GM18526 (cell line): ENCODE data around the gene RAPSN.

Experiments
- POLR2A ChIP-seq: IDR thresholded peaks from 3 replicates; pipeline ENCODE4 v1.6.1; 2011; ENCODE audit not compliant: insufficient read length; ENCODE audit errors: extremely low read depth

Gene RAPSN

GRCh38 chr11:47409440-47410369 is 39.2 kb downstream of the RAPSN start:
- TF ChIP-seq POLR2A = no peak

DNA sequence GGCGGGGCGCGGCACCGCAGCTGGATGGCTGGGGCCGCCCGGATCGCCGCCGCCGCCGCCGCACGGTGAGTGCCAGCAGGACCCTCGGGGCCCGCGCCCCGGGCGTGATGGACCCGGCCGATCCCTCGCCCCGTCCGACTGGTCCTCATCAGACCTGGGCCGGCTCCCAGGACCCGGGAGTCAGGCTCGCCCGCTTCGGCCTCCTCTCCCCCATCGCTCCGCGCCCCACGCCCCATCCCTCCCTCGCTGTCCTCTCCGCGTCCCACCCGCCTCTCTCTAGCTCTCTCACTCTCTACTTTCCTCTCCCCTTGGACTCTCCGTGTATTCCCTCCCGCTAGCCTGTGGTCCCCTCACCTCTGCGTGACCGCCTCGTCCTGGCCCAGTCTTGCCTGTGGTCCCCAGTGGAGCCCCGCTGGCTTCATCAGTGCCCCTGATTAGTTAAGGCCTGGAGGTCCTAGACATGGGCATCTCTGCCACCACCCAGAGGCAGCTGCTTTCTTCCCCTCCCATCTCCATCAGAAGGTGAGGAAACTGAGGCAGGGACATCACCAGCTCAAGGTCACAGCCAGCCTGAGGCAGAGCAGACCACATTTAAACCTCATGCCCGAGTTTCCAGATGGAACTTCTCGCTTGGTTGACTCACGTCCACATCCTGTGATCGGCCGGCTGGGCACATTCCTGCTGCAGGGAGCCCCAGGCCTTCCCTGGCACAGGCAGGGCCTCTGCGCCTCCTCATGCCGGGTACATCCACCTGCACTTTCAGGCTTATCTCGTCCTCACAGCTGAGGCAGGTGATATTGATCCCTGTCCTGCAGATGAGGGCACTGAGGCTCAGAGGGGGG is 40.1 kb downstream of the RAPSN start:
- TF ChIP-seq POLR2A = no peak

GRCh38 chr11:47407746-47408590 is 41.0 kb downstream of the RAPSN start, which contains the start of gene SLC39A13:
Gene SLC39A13 (plus strand): TSS chr11:47408590. CDS start chr11:47410095, 1,505 bp downstream.
- TF ChIP-seq POLR2A = no peak

DNA sequence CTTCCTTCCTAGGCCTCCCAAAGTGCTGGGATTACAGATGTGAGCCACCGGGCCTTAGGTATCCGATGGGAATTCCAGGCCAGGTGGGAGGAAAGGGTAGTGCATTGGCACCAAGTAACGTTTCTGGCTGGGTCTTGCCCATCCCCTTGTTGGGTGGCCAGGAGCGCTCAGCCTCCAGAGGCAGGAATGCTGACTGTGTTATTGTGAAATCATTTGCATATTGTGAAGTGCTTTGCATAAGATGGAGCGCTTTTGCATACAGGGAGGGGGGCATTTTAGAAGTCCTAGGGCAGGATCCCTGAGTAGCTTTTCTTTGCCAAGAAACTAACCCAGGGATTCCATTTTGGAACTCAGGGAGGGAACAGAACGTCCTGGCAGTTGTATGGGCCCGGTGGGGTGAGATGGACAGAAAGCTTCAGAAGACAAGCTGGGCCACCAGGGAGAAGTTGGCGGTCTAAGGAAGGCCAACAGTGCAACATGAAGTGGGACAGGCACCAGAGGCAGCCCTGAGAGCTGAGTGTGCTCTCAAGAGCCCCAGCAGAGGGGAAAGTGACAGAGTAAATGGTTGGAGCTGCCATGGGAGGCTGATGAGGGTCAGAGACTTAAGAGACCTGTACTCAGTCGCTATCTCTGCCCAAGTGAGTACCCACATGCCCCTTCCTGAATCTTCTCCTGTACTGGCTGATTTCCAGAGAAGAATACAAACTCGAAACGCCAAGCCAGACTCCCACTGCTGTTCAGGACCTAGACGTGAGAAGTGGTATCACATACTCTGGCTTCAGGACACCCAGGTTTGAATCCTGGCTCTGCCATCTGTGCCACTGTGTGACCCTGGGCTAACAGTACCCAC is 41.8 kb downstream of the RAPSN start:
- TF ChIP-seq POLR2A = no peak

- TF ChIP-seq POLR2A = no peak
These were observed 45.4 kb downstream of the RAPSN start for GRCh38 chr11:47403571-47403970.

DNA sequence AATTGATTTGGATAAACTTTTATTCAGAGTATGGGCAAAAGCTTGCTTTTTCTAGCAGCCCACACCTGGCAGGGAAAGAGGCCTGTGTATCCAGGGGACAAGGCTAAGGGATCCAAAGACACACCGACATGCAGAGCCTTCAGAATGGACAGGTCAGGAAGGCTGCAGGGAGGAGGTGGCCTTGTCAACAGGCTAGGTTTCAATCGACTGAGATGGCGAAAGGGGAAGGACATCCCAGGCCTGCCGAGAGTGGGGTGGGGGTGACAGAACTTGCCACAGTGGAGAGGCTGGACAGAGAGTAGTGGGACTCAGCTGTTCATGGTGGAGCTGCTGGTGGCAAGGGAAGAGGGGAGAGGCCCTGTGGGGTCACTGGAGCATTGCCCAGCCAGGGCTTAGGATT is 45.8 kb downstream of the RAPSN start:
- TF ChIP-seq POLR2A = no peak

GRCh38 chr11:47400768-47401279 is 48.1 kb downstream of the RAPSN start:
- peak; percentile 39 for TF ChIP-seq POLR2A

- TF ChIP-seq POLR2A = peak; percentile 63
These were observed 48.8 kb downstream of the RAPSN start for GRCh38 chr11:47399860-47400767.

DNA sequence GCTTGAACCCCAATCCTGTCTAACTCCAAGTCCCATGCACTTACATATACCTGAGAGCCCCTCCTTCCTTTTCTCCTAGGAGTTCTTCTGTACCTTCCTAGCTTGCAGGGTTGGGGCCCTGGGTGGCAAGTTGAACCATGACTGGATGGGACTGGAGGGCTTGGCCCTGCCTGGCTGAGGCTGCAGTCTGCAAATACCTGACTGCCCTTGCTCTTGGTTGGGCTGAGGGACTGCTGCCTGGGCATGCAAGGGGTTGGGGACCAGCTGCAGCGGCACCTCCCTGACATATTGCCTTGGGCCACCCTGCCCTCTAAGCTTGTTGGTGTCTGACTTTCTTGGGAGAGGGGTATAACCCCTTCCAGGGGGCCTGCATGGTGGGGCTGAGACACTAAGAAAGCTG is 50.4 kb downstream of the RAPSN start:
- no peak for TF ChIP-seq POLR2A

DNA sequence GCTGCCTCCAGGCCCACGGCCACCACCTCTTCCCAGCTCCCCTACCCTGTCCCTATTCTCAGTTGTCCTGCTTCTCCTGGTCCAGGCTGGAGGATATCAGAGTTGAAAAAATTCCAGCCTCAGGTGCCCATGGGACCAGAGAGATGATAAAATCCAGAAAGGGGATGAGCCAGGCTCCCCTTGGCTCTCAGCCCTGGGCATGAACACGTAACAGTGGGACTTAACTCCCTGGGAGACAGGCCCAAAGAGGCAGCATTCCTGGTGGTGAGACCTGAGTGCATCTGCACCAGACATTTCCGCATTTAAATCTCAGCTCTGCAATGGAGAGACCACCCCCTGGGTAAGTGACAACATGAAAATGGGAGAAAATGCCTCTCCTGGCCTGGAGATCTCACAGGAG is 50.9 kb downstream of the RAPSN start:
- TF ChIP-seq POLR2A = no peak

GRCh38 chr11:47396049-47396320 is 53.0 kb downstream of the RAPSN start:
- no peak for TF ChIP-seq POLR2A

DNA sequence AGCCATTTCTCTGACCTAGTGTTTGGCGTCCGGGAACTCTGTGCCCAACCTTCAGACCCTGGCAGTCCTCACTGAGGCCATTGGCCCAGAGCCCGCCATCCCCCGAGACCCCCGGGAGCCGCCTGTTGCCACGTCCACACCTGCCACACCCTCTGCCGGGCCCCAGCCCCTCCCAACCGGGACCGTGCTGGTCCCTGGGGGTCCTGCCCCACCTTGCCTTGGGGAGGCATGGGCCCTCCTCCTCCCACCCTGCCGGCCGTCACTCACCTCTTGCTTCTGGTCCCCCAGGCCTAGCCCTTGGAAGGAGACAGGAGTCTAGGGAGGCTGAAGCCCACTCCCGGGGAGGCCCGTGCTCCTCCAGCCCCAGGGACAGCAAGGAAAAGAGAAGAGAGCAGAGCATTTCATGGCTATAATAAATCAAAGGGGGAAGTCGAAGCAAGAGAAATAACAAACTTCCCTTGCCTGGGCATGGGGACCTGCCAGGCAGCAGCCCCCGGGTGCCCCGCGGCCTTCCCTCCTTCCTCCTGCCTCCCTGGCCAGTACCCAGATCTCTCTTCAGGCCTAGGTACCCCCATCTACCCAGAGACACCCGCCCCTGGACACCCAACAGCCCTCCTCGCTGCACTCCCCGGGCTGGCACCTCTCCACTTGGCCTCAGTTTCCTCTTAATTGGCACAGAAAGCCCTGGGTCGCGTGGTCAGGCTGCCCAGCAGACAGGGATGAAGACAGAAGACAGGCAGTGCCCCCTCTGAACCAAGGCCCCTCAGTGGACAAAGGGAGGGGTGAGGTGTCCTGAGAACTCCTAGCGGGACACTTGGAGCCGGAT is 53.5 kb downstream of the RAPSN start:
- TF ChIP-seq POLR2A = no peak
